ENCODE results near the gene CENPP.

DNA sequence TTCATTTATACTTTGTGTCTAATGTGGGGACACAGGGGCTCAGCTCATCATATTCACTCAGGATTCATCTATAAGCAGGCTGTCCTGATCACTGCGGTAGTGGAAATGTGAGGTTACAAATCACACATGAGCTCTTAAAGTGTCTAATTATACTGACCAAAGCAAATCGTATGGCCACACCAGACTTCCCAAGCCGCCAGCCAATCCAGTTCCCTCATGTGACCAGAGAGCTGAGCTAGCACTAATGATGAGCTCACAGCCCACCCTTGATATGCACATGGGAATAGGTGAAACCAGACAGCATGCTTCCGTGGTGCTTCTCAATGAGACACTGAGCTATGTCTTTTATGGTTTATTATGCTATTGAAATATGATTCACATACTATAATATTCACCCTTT is 192.4 kb downstream of the CENPP start:
- no peak for TF ChIP-seq CTCF (IDR thresholded peaks at IDR 0.05; ENCODE audit: low read length)
- TF ChIP-seq EZH2 (IDR thresholded peaks at IDR 0.05; ENCODE audit: borderline replicate concordance, low read length), result no peak

Data from OCI-LY1 (cell line).